Neural cell (in vitro differentiated cells): Measurements from ENCODE around the gene MLLT3. TPM values are rescaled to one million over a fixed set of nuclear protein-coding genes. Genes with fewer than 3 reads are reported as not detected.

Experiments
- H2AFZ ChIP-seq: fragments of 200-600, 300-800 bp; sonication (generic), shearing (Covaris generic); 2 replicates; pipeline ENCODE4 v1.6.0; 2014; ENCODE audit warnings: low read depth, mild to moderate bottlenecking, antibody characterized with exemption, low read length, moderate library complexity
- H3F3A ChIP-seq: fragments of 200-600 bp; shearing (Covaris generic); 2 replicates; pipeline ENCODE4 v1.6.1; 2016; ENCODE audit warnings: mild to moderate bottlenecking, moderate library complexity, mixed read lengths, antibody characterized with exemption, low read length; ENCODE audit not compliant: insufficient read depth, poor library complexity, severe bottlenecking
- H3K27ac ChIP-seq: fragments of 200-600, 300-800 bp; sonication (generic), shearing (Covaris generic); 2 replicates; pipeline ENCODE4 v1.5.1; 2014; ENCODE audit warnings: mild to moderate bottlenecking, low read length, moderate library complexity
- H3K27me3 ChIP-seq: fragments of 300-800, 200-600 bp; sonication (generic), shearing (Covaris generic); 2 replicates; pipeline ENCODE4 v1.6.0; 2014; ENCODE audit warnings: mild to moderate bottlenecking, low read depth, low read length, moderate library complexity; ENCODE audit not compliant: insufficient read depth
- H3K36me3 ChIP-seq: fragments of 300-800, 200-600 bp; sonication (generic), shearing (Covaris generic); 2 replicates; pipeline ENCODE4 v1.5.1; 2014; ENCODE audit warnings: mild to moderate bottlenecking, antibody characterized with exemption, low read length, moderate library complexity; ENCODE audit not compliant: insufficient read depth
- H3K4me2 ChIP-seq: fragments of 300-800, 200-600 bp; sonication (generic), shearing (Covaris generic); 2 replicates; pipeline ENCODE4 v1.6.0; 2014; ENCODE audit warnings: mild to moderate bottlenecking, low read length
- H3K4me3 ChIP-seq: fragments of 300-800, 200-600 bp; sonication (generic), shearing (Covaris generic); 2 replicates; pipeline ENCODE4 v1.5.1; 2014; ENCODE audit warnings: mild to moderate bottlenecking, low read length, moderate library complexity
- H3K79me2 ChIP-seq: fragments of 200-600 bp; shearing (Covaris generic); replicated peaks from 2 replicates; pipeline ENCODE4 v1.6.0; 2014; ENCODE audit warnings: mild to moderate bottlenecking, low read length, moderate library complexity; ENCODE audit not compliant: insufficient read depth
- H3K9ac ChIP-seq: fragments of 300-800, 200-600 bp; sonication (generic), shearing (Covaris generic); 2 replicates; pipeline ENCODE4 v1.6.1; 2016; ENCODE audit warnings: mild to moderate bottlenecking, low read length, mixed read lengths
- H3K9me2 ChIP-seq: fragments of 200-600 bp; shearing (Covaris generic); 2 replicates; pipeline ENCODE4 v1.6.1; 2016; ENCODE audit warnings: mild to moderate bottlenecking, low read length, mixed read lengths; ENCODE audit not compliant: insufficient read depth
- H3K9me3 ChIP-seq: fragments of 200-600, 300-800 bp; sonication (generic), shearing (Covaris generic); 2 replicates; pipeline ENCODE4 v1.6.1; 2016; ENCODE audit warnings: mild to moderate bottlenecking, mixed run types, low read length, moderate library complexity, mixed read lengths
- H4K20me1 ChIP-seq: fragments of 200-600 bp; shearing (Covaris generic); 2 replicates; pipeline ENCODE4 v1.6.1; 2016; ENCODE audit warnings: mild to moderate bottlenecking, mixed run types; ENCODE audit not compliant: insufficient read depth
- CTCF ChIP-seq: fragments of 450-650 bp; IDR thresholded peaks from 2 replicates; pipeline ENCODE4 v1.5.1; 2014; ENCODE audit warnings: antibody characterized with exemption, mild to moderate bottlenecking, moderate library complexity; ENCODE audit not compliant: poor library complexity, severe bottlenecking
- EP300 ChIP-seq: fragments of 450-650 bp; conservative IDR thresholded peaks from 2 replicates; pipeline ENCODE4 v1.6.1; 2014; ENCODE audit warnings: antibody characterized with exemption, mild to moderate bottlenecking, moderate library complexity; ENCODE audit not compliant: poor library complexity, severe bottlenecking
- MXI1 ChIP-seq: fragments of 450-650 bp; conservative IDR thresholded peaks from 2 replicates; pipeline ENCODE4 v1.6.1; 2014; ENCODE audit warnings: antibody characterized with exemption, mild to moderate bottlenecking; ENCODE audit not compliant: poor library complexity, severe bottlenecking
- POLR2AphosphoS5 ChIP-seq: IDR thresholded peaks from 2 replicates; pipeline ENCODE4 v1.6.1; 2012
- RAD21 ChIP-seq: fragments of 450-650 bp; conservative IDR thresholded peaks from 2 replicates; pipeline ENCODE4 v1.6.1; 2014; ENCODE audit warnings: antibody characterized with exemption, mild to moderate bottlenecking, moderate library complexity
- REST ChIP-seq: IDR thresholded peaks from 2 replicates; pipeline ENCODE4 v1.6.1; 2012; ENCODE audit warnings: borderline replicate concordance
- SMC3 ChIP-seq: fragments of 450-650 bp; conservative IDR thresholded peaks from 2 replicates; pipeline ENCODE4 v1.6.1; 2014; ENCODE audit warnings: antibody characterized with exemption, mild to moderate bottlenecking, moderate library complexity; ENCODE audit not compliant: poor library complexity
- TAF1 ChIP-seq: IDR thresholded peaks from 2 replicates; pipeline ENCODE4 v1.6.1; 2012; ENCODE audit warnings: low read depth
- polyA plus RNA-seq: library from polyadenylated mRNA; depleted of rRNA; stranded (reverse); fragments of >200 nt; gene quantifications from 2 replicates; pipeline ENCODE4 v1.2.3, GENCODE V29; 2014

Gene MLLT3
- polyA plus RNA-seq, 1 donor from 2014 or later: 61.5 TPM

- H2AFZ ChIP-seq: no peak overlapping the region
- no peaks in the 10 kb centered on the region for H3K27me3 ChIP-seq
- H3K9me3 ChIP-seq: no peaks in the 10 kb centered on the region
- H3K9ac ChIP-seq: no peak overlapping the region
- H4K20me1 ChIP-seq: no peaks in the 10 kb centered on the region
- no peaks in the 10 kb centered on the region for H3K36me3 ChIP-seq
- no peaks in the 10 kb centered on the region for H3F3A ChIP-seq
- H3K79me2 ChIP-seq: peaks cover 3% of the 10 kb centered on the region
- H3K4me3 ChIP-seq: no peak overlapping the region
- no peaks in the 10 kb centered on the region for H3K9me2 ChIP-seq
- no peak overlapping the region for H3K27ac ChIP-seq
- no peak for TF ChIP-seq REST
- TF ChIP-seq RAD21: no peak
- TF ChIP-seq POLR2AphosphoS5: no peak
- TF ChIP-seq CTCF: no peak
- H3K4me2 ChIP-seq: no peak overlapping the region
Measured at GRCh38 chr9:20663133-20663532, 40.8 kb upstream of the MLLT3 start.

GRCh38 chr9:20662156-20662555, 39.9 kb upstream of the MLLT3 start:
- Histone ChIP-seq H3K27me3 (no peaks in the 10 kb centered on the region), H3K27ac (no peak overlapping the region), H3K79me2 (peaks cover 3% of the 10 kb centered on the region), H3K9me2 (no peaks in the 10 kb centered on the region), H3K4me3 (peak overlapping the region; percentile 30), H4K20me1 (no peaks in the 10 kb centered on the region), H3K4me2 (no peak overlapping the region), H3K9me3 (no peaks in the 10 kb centered on the region), H3F3A (no peaks in the 10 kb centered on the region), H3K9ac (no peak overlapping the region), H2AFZ (no peak overlapping the region), H3K36me3 (no peaks in the 10 kb centered on the region)
- no peak for TF ChIP-seq EP300
- TF ChIP-seq SMC3: no peak
- no peak for TF ChIP-seq TAF1
- TF ChIP-seq MXI1: no peak
- no peak for TF ChIP-seq CTCF
